HepG2 (cell line): Measurements from ENCODE around the gene CCDC57. TPM values are rescaled to one million over a fixed set of nuclear protein-coding genes. Genes with fewer than 3 reads are reported as not detected.
A peak's percentile ranks its signal among the peaks of the same experiment; 100 is the strongest.

Experiments used
- FOXC1 ChIP-seq: sonication (generic); formaldehyde crosslinking; IDR thresholded peaks from 2 replicates; pipeline ENCODE4 v1.8.0; 2022; ENCODE audit warnings: mild to moderate bottlenecking, missing genetic modification reagents, borderline replicate concordance
- HCFC1 ChIP-seq: fragments of 150-350 bp; IDR thresholded peaks from 2 replicates; pipeline ENCODE4 v1.6.1; 2014; ENCODE audit warnings: low read depth, low read length
- HMGXB4 ChIP-seq, 2 experiments: sonication (generic) in 1 of 2; formaldehyde crosslinking in 1 of 2; IDR thresholded peaks; 2 replicates each; pipeline versions ENCODE4 v1.4.0 to v1.6.1; 2018 to 2020; ENCODE audit warnings: missing genetic modification reagents in 2 of 2, borderline replicate concordance in 1 of 2, low read depth in 1 of 2, mild to moderate bottlenecking in 1 of 2, missing biosample characterization in 1 of 2
- KDM5A ChIP-seq: fragments of 200-600 bp; sonication (generic); IDR thresholded peaks from 2 replicates; pipeline ENCODE4 v1.7.0; 2018; ENCODE audit warnings: antibody characterized with exemption, mild to moderate bottlenecking, low read length, borderline replicate concordance
- MEF2D ChIP-seq: sonication (generic); formaldehyde crosslinking; IDR thresholded peaks from 2 replicates; pipeline ENCODE4 v1.5.1; 2020; ENCODE audit warnings: mild to moderate bottlenecking, missing genetic modification reagents
- MLLT10 ChIP-seq: sonication (generic); formaldehyde crosslinking; IDR thresholded peaks from 2 replicates; pipeline ENCODE4 v1.4.0; 2020; ENCODE audit warnings: missing genetic modification reagents
- MZF1 ChIP-seq: sonication (generic); formaldehyde crosslinking; IDR thresholded peaks from 2 replicates; pipeline ENCODE4 v1.8.1; 2023; ENCODE audit warnings: mild to moderate bottlenecking, missing genetic modification reagents, borderline replicate concordance
- NFATC3 ChIP-seq: sonication (generic); formaldehyde crosslinking; IDR thresholded peaks from 2 replicates; pipeline ENCODE4 v1.5.1; 2020; ENCODE audit warnings: mild to moderate bottlenecking, missing genetic modification reagents
- SALL1 ChIP-seq: sonication (generic); formaldehyde crosslinking; IDR thresholded peaks from 2 replicates; pipeline ENCODE4 v1.8.0; 2022; ENCODE audit warnings: mild to moderate bottlenecking, missing genetic modification reagents
- TCF7 ChIP-seq: sonication (generic); IDR thresholded peaks from 2 replicates; pipeline ENCODE4 v1.6.1; 2016; ENCODE audit warnings: antibody characterized with exemption, low read depth
- TFDP2 ChIP-seq: sonication (generic); formaldehyde crosslinking; IDR thresholded peaks from 2 replicates; pipeline ENCODE4 v1.4.0; 2020; ENCODE audit warnings: missing genetic modification reagents
- THAP7 ChIP-seq: sonication (generic); formaldehyde crosslinking; IDR thresholded peaks from 2 replicates; pipeline ENCODE4 v1.8.1; 2023; ENCODE audit warnings: mild to moderate bottlenecking, missing genetic modification reagents
- ZNF276 ChIP-seq: sonication (generic); formaldehyde crosslinking; IDR thresholded peaks from 2 replicates; pipeline ENCODE4 v1.4.0; 2020; ENCODE audit warnings: mild to moderate bottlenecking, low read depth, missing genetic modification reagents
- ZNF326 ChIP-seq: sonication (generic); formaldehyde crosslinking; IDR thresholded peaks from 2 replicates; pipeline ENCODE4 v1.4.0; 2020; ENCODE audit warnings: missing genetic modification reagents, borderline replicate concordance
- ZNF414 ChIP-seq: sonication (generic); formaldehyde crosslinking; IDR thresholded peaks from 2 replicates; pipeline ENCODE4 v1.5.0; 2020; ENCODE audit warnings: missing genetic modification reagents
- ZNF431 ChIP-seq: sonication (generic); formaldehyde crosslinking; IDR thresholded peaks from 2 replicates; pipeline ENCODE4 v1.9.0; 2022; ENCODE audit warnings: missing genetic modification reagents, low read depth, mild to moderate bottlenecking, borderline replicate concordance
- ZNF446 ChIP-seq: sonication (generic); formaldehyde crosslinking; IDR thresholded peaks from 2 replicates; pipeline ENCODE4 v1.5.0; 2020; ENCODE audit warnings: mild to moderate bottlenecking, missing genetic modification reagents
- polyA plus RNA-seq, 8 experiments: library from polyadenylated mRNA; depleted of rRNA in 3 of 8; stranded (reverse) in 7 of 8; unstranded in 1 of 8; fragments of >200 nt; fragmentation: Illumina TruSeq in 4 of 8; extraction: Trizol in 4 of 8; gene quantifications; 2 replicates each; pipeline versions ENCODE4 v1.2.1 to v1.2.3, GENCODE V29; 2011 to 2016; ENCODE audit warnings: low read depth in 4 of 8, missing spikeins in 1 of 8, mixed read lengths in 1 of 8; ENCODE audit not compliant: insufficient read depth in 1 of 8
- total RNA-seq, 5 experiments: library from RNA; depleted of rRNA; stranded (reverse); fragments of >200 nt; fragmentation: Illumina TruSeq; extraction: Trizol; gene quantifications; 2 replicates each; pipeline ENCODE4 v1.2.3, GENCODE V29; 2016; ENCODE audit warnings: low read depth in 1 of 5
- TF ChIP-seq, protein P1 (sequence below): sonication (generic); formaldehyde crosslinking; IDR thresholded peaks from 2 replicates; pipeline ENCODE4 v1.4.0; 2020; ENCODE audit warnings: missing genetic modification reagents

The CCDC57 gene
- total and polyA plus RNA-seq, 2 of the 13 experiments (the other 11 are each of a cell fraction or from before 2014, with no cell fraction given), result 59.3 to 59.9 TPM

GRCh38 chr17:82241183-82241925, 28.7 kb upstream of the CCDC57 start (continued):
- TF ChIP-seq, protein P1, sequence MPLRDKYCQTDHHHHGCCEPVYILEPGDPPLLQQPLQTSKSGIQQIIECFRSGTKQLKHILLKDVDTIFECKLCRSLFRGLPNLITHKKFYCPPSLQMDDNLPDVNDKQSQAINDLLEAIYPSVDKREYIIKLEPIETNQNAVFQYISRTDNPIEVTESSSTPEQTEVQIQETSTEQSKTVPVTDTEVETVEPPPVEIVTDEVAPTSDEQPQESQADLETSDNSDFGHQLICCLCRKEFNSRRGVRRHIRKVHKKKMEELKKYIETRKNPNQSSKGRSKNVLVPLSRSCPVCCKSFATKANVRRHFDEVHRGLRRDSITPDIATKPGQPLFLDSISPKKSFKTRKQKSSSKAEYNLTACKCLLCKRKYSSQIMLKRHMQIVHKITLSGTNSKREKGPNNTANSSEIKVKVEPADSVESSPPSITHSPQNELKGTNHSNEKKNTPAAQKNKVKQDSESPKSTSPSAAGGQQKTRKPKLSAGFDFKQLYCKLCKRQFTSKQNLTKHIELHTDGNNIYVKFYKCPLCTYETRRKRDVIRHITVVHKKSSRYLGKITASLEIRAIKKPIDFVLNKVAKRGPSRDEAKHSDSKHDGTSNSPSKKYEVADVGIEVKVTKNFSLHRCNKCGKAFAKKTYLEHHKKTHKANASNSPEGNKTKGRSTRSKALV, result no peak; the same call in 1 of the 2 replicates
- peak; percentile 31 to 40 for TF ChIP-seq HMGXB4 (CRISPR knock-in tag; IDR thresholded peaks at IDR 0.05; ENCODE audit: borderline replicate concordance in 1 of 2, low read depth in 1 of 2)
- TF ChIP-seq NFATC3 (CRISPR knock-in tag), result peak; percentile 85; the same call in 1 of the 2 replicates
- TF ChIP-seq MZF1, result peak; percentile 72
- TF ChIP-seq ZNF414 (CRISPR knock-in tag), result no peak; the same call in 1 of the 2 replicates
- no peak for TF ChIP-seq HCFC1
- peak; percentile 97 for TF ChIP-seq ZNF326 (CRISPR knock-in tag)
- peak; percentile 68; the same call in 1 of the 2 replicates for TF ChIP-seq ZNF276 (CRISPR knock-in tag)
- no peak for TF ChIP-seq TCF7
- no peak; the same call in 1 of the 2 replicates for TF ChIP-seq SALL1 (CRISPR knock-in tag)
- 0 out of 2 replicates have a peak, but pooled peaks have one; percentile 17 for TF ChIP-seq ZNF446 (CRISPR knock-in tag)
- TF ChIP-seq MLLT10 (CRISPR knock-in tag), result no peak
- 0 out of 2 replicates have a peak, but pooled peaks have one; percentile 18 for TF ChIP-seq ZNF431
- TF ChIP-seq THAP7 (CRISPR knock-in tag), result no peak
- TF ChIP-seq MEF2D (CRISPR knock-in tag), result 0 out of 2 replicates have a peak, but pooled peaks have one; percentile 20
- no peak; the same call in 1 of the 2 replicates for TF ChIP-seq FOXC1 (CRISPR knock-in tag)
- TF ChIP-seq KDM5A, result no peak
- TF ChIP-seq TFDP2 (CRISPR knock-in tag), result peak; percentile 58
